Vagina (tissue), 2 donors: ENCODE results near the gene SUMO2. TPM values are rescaled to one million over a fixed set of nuclear protein-coding genes. Genes with fewer than 3 reads are reported as not detected.
"Not testable (repeated sequence)": the region's sequence is repeated elsewhere in the genome, so short reads cannot be mapped to it uniquely, and the experiment has no call there.

Experiments used
- DNase-seq, 2 donors: peaks; one replicate each; pipeline ENCODE4 v3.0.0-alpha.2; 2017; ENCODE audit errors: extremely low spot score in 2 of 2
- H3K27ac ChIP-seq: fragments of 200-600 bp; sonication (generic); one replicate; pipeline ENCODE4 v1.5.1; 2019
- H3K27me3 ChIP-seq: fragments of 200-600 bp; sonication (generic); one replicate; pipeline ENCODE4 v1.5.1; 2019
- H3K36me3 ChIP-seq, 2 donors: fragments of 200-600 bp; sonication (generic); one replicate each; pipeline ENCODE4 v1.5.1; 2017 to 2019
- H3K4me1 ChIP-seq: fragments of 200-600 bp; sonication (generic); one replicate; pipeline ENCODE4 v1.5.1; 2019
- H3K4me3 ChIP-seq, 2 donors: fragments of 200-600 bp; sonication (generic); 1 replicate in 1 of 2; 2 replicates in 1 of 2; pipeline ENCODE4 v1.5.1; 2016 to 2019
- H3K9me3 ChIP-seq: fragments of 200-600 bp; sonication (generic); one replicate; pipeline ENCODE4 v1.5.1; 2019
- CTCF ChIP-seq, 3 experiments: fragments of 450-650 bp in 2 of 3; fragments of 200-600 bp in 1 of 3; sonication (generic) in 1 of 3; IDR thresholded peaks; one replicate each; pipeline ENCODE4 v1.5.1; 2017 to 2019; ENCODE audit warnings: antibody characterized with exemption in 3 of 3, mild to moderate bottlenecking in 2 of 3, moderate library complexity in 2 of 3
- POLR2A ChIP-seq, 2 donors: fragments of 450-650 bp; IDR thresholded peaks; one replicate each; pipeline ENCODE4 v1.6.1; 2017; ENCODE audit warnings: antibody characterized with exemption in 2 of 2, mild to moderate bottlenecking in 2 of 2, moderate library complexity in 2 of 2
- POLR2AphosphoS5 ChIP-seq, 2 donors: sonication (generic); formaldehyde crosslinking; IDR thresholded peaks; one replicate each; pipeline ENCODE4 v1.9.0; 2017; ENCODE audit warnings: antibody characterized with exemption in 2 of 2, mild to moderate bottlenecking in 2 of 2, low read depth in 1 of 2; ENCODE audit not compliant: insufficient read depth in 1 of 2
- intact Hi-C: fragments of 100-400 bp; cut with DNase I; formaldehyde crosslinking; loops from one replicate; pipeline ENCODE4 v1.15.1; 2023
- total RNA-seq: library from RNA; depleted of rRNA; stranded (reverse); fragments of >200 nt; gene quantifications from one replicate; pipeline ENCODE4 v1.2.3, GENCODE V29; 2016

SUMO2 gene
- total RNA-seq, 1 donor from 2014 or later: 63.6 TPM

GRCh38 chr17:75208161-75208560 lies 25.4 kb upstream of the SUMO2 start:
- Histone ChIP-seq H3K36me3 (peaks cover 0 to 18% of the 10 kb centered on the region in 2 donors), H3K27me3 (no peaks in the 10 kb centered on the region), H3K9me3 (no peaks in the 10 kb centered on the region), H3K4me3 (no peak overlapping the region), H3K4me1 (peaks cover 30% of the 10 kb centered on the region), H3K27ac (no peak overlapping the region)
- intact Hi-C loops: loop anchor here (5.0 kb wide), 1 partner anchor 246 kb away; no protein-coding TSS in a partner anchor
- DNase-seq: no peak
- TF ChIP-seq POLR2AphosphoS5 (IDR thresholded peaks at IDR 0.05; ENCODE audit: insufficient read depth in 1 of 2, low read depth in 1 of 2) (no peak), POLR2A (IDR thresholded peaks at IDR 0.05) (no peak), CTCF (IDR thresholded peaks at IDR 0.05) (no peak)

- intact Hi-C loops: loop anchor here (5.0 kb wide), 1 partner anchor 245 kb away; no protein-coding TSS in a partner anchor
- Histone ChIP-seq H3K27me3 (no peaks in the 10 kb centered on the region), H3K36me3 (peaks cover 0 to 14% of the 10 kb centered on the region in 2 donors), H3K4me3 (no peak overlapping the region), H3K4me1 (peaks cover 30% of the 10 kb centered on the region), H3K27ac (no peak overlapping the region), H3K9me3 (no peaks in the 10 kb centered on the region)
- TF ChIP-seq CTCF (IDR thresholded peaks at IDR 0.05) (no peak), POLR2AphosphoS5 (IDR thresholded peaks at IDR 0.05; ENCODE audit: insufficient read depth in 1 of 2, low read depth in 1 of 2) (no peak), POLR2A (IDR thresholded peaks at IDR 0.05) (no peak)
- DNase-seq: no peak
Measured at GRCh38 chr17:75207760-75208159, 25.0 kb upstream of the SUMO2 start.

- DNase-seq, H3K27me3 ChIP-seq, H3K4me3 ChIP-seq, H3K36me3 ChIP-seq, H3K9me3 ChIP-seq, H3K27ac ChIP-seq: not testable (repeated sequence)
- peaks cover 30% of the 10 kb centered on the region for H3K4me1 ChIP-seq
- intact Hi-C loops: loop anchor here (5.0 kb wide), 1 partner anchor 245 kb away; no protein-coding TSS in a partner anchor
Measured at GRCh38 chr17:75207050-75207407, 24.3 kb upstream of the SUMO2 start.

GRCh38 chr17:75205793-75206163 lies 23.0 kb upstream of the SUMO2 start:
- Histone ChIP-seq H3K9me3 (no peaks in the 10 kb centered on the region), H3K4me3 (peak overlapping the region; percentile 73 to 99), H3K27me3 (no peaks in the 10 kb centered on the region), H3K4me1 (peaks cover 30% of the 10 kb centered on the region), H3K27ac (peak overlapping the region; percentile 94), H3K36me3 (no peaks in the 10 kb centered on the region)
- TF ChIP-seq CTCF (IDR thresholded peaks at IDR 0.05) (no peak), POLR2AphosphoS5 (IDR thresholded peaks at IDR 0.05; ENCODE audit: insufficient read depth in 1 of 2, low read depth in 1 of 2) (no peak), POLR2A (IDR thresholded peaks at IDR 0.05) (no peak)
- DNase-seq: no peak
- intact Hi-C loops: loop anchor here (5.0 kb wide), 1 partner anchor 243 kb away; no protein-coding TSS in a partner anchor

- intact Hi-C loops: loop anchor here (5.0 kb wide), 1 partner anchor 243 kb away; no protein-coding TSS in a partner anchor
- DNase-seq: peak; percentile 92 to 97
- H3K4me1 ChIP-seq: peaks cover 30% of the 10 kb centered on the region
- TF ChIP-seq POLR2A (IDR thresholded peaks at IDR 0.05): peak in 1 of 2 donors; percentile 63
- peak; percentile 94 to 96 for TF ChIP-seq POLR2AphosphoS5 (IDR thresholded peaks at IDR 0.05; ENCODE audit: insufficient read depth in 1 of 2, low read depth in 1 of 2)
- no peak for TF ChIP-seq CTCF (IDR thresholded peaks at IDR 0.05)
- H3K4me3 ChIP-seq: peak within 1 kb of the TSS; percentile 73 to 99
- H3K36me3 ChIP-seq: no peaks in the 10 kb centered on the region
- H3K9me3 ChIP-seq: no peaks in the 10 kb centered on the region
- H3K27ac ChIP-seq: peak within 1 kb of the TSS; percentile 94
- no peaks in the 10 kb centered on the region for H3K27me3 ChIP-seq
Measured at GRCh38 chr17:75205037-75205792, 22.5 kb upstream of the SUMO2 start, which contains the start of gene NUP85. Gene NUP85, plus strand, starts transcription at chr17:75205679. Its CDS starts 83 bp downstream, at chr17:75205762.
